GM23248 (cell line): ENCODE data around the gene CHST12. TPM values are rescaled to one million over a fixed set of nuclear protein-coding genes. Genes with fewer than 3 reads are reported as not detected.

Experiments
- DNase-seq: peaks from one replicate; pipeline ENCODE4 v3.0.0-alpha.2; 2015
- H2AFZ ChIP-seq: fragments of 200-600 bp; sonication (generic); 2 replicates; pipeline ENCODE4 v1.6.1; 2016; ENCODE audit warnings: antibody characterized with exemption
- H3F3A ChIP-seq: fragments of 200-600 bp; sonication (generic); 2 replicates; pipeline ENCODE4 v1.6.1; 2016; ENCODE audit warnings: mild to moderate bottlenecking, antibody characterized with exemption, mixed run types; ENCODE audit not compliant: insufficient read depth
- H3K27ac ChIP-seq: fragments of 200-600 bp; sonication (generic); 2 replicates; pipeline ENCODE4 v1.5.1; 2016; ENCODE audit warnings: mild to moderate bottlenecking
- H3K27me3 ChIP-seq: fragments of 200-600 bp; sonication (generic); replicated peaks from 2 replicates; pipeline ENCODE4 v1.6.1; 2016; ENCODE audit warnings: mild to moderate bottlenecking; ENCODE audit not compliant: insufficient read depth
- H3K36me3 ChIP-seq: fragments of 200-600 bp; sonication (generic); 2 replicates; pipeline ENCODE4 v1.6.1; 2016; ENCODE audit warnings: low read depth, mild to moderate bottlenecking
- H3K4me1 ChIP-seq: fragments of 200-600 bp; sonication (generic); 2 replicates; pipeline ENCODE4 v1.6.1; 2016; ENCODE audit warnings: mild to moderate bottlenecking; ENCODE audit not compliant: insufficient read depth
- H3K4me2 ChIP-seq: fragments of 200-600 bp; sonication (generic); one replicate; pipeline ENCODE4 v1.6.1; 2016; ENCODE audit warnings: mild to moderate bottlenecking; ENCODE audit not compliant: unreplicated experiment
- H3K4me3 ChIP-seq: fragments of 200-600 bp; sonication (generic); 2 replicates; pipeline ENCODE4 v1.5.1; 2016; ENCODE audit warnings: mild to moderate bottlenecking
- H3K79me2 ChIP-seq: fragments of 200-600 bp; sonication (generic); 2 replicates; pipeline ENCODE4 v1.6.1; 2016; ENCODE audit warnings: mild to moderate bottlenecking; ENCODE audit not compliant: insufficient read depth
- H3K9ac ChIP-seq: fragments of 200-600 bp; sonication (generic); 2 replicates; pipeline ENCODE4 v1.6.1; 2016; ENCODE audit warnings: mild to moderate bottlenecking
- H3K9me2 ChIP-seq: fragments of 200-600 bp; sonication (generic); 2 replicates; pipeline ENCODE4 v1.6.1; 2016; ENCODE audit warnings: mixed run types, mild to moderate bottlenecking, moderate library complexity; ENCODE audit not compliant: insufficient read depth
- H3K9me3 ChIP-seq: fragments of 200-600 bp; sonication (generic); one replicate; pipeline ENCODE4 v1.6.1; 2017; ENCODE audit warnings: low read depth
- H4K20me1 ChIP-seq: fragments of 200-600 bp; sonication (generic); 2 replicates; pipeline ENCODE4 v1.6.0; 2016; ENCODE audit not compliant: insufficient read depth
- EZH2 ChIP-seq: fragments of 200-600 bp; sonication (generic); IDR thresholded peaks from 2 replicates; pipeline ENCODE4 v1.6.1; 2018; ENCODE audit warnings: antibody characterized with exemption, mild to moderate bottlenecking; ENCODE audit not compliant: insufficient read depth, poor library complexity, severe bottlenecking
- EZH2phosphoT487 ChIP-seq: fragments of 200-600 bp; sonication (generic); IDR thresholded peaks from 2 replicates; pipeline ENCODE4 v1.6.1; 2018; ENCODE audit warnings: antibody characterized with exemption, moderate library complexity, mild to moderate bottlenecking, low read depth; ENCODE audit not compliant: insufficient read depth
- WGBS, 2 experiments: methylation state at CpG; one replicate each; pipeline ENCODE4 v1.1.6; 2015 to 2017; ENCODE audit warnings: low lambda C conversion rate in 2 of 2, low coverage in 1 of 2; ENCODE audit errors: missing lambda C conversion rate in 2 of 2; 5-methylcytosine and 5-hydroxymethylcytosine counted together
- in situ Hi-C: fragments of 300-500 bp; cut with MboI; formaldehyde crosslinking; loops from 2 replicates; pipeline ENCODE4 v1.15.0; 2020
- polyA plus RNA-seq: library from polyadenylated mRNA; unstranded; fragments of >200 nt; fragmentation: Nextera tagmentation; extraction: Ambion mirVana; gene quantifications from 2 replicates; pipeline ENCODE4 v1.2.1, GENCODE V29; 2016
- total RNA-seq: library from RNA; depleted of rRNA; stranded (reverse); fragments of >200 nt; shearing (Covaris generic); gene quantifications from 2 replicates; pipeline ENCODE4 v1.2.3, GENCODE V29; 2014

Gene CHST12
- total and polyA plus RNA-seq, 2 experiments from 2014 or later: 10.6 to 33.7 TPM

GRCh38 chr7:2405601-2406345 lies 2.4 kb downstream of the CHST12 start:
- no peak for DNase-seq
- Histone ChIP-seq H3K9me3 (no peaks in the 10 kb centered on the region), H3K36me3 (no peaks in the 10 kb centered on the region), H3F3A (peaks cover 6% of the 10 kb centered on the region; the same call in 1 of the 2 replicates), H3K79me2 (peaks cover 59% of the 10 kb centered on the region), H3K4me3 (no peak overlapping the region; the same call in 1 of the 2 replicates), H2AFZ (no peak overlapping the region), H3K9me2 (no peaks in the 10 kb centered on the region), H3K4me1 (peaks cover 9% of the 10 kb centered on the region; the same call in 1 of the 2 replicates), H3K9ac (no peak overlapping the region), H4K20me1 (no peaks in the 10 kb centered on the region), H3K4me2 (peak overlapping the region; percentile 22), H3K27ac (no peak overlapping the region), H3K27me3 (no peaks in the 10 kb centered on the region)
- in situ Hi-C loops: no loop called here
- TF ChIP-seq EZH2phosphoT487 (no peak), EZH2 (no peak)
- WGBS, 2 experiments: 73 to 75% methylated on average over 19 to 21 of the region's 21 CpGs

GRCh38 chr7:2409745-2410414 lies 6.5 kb downstream of the CHST12 start:
- Histone ChIP-seq H2AFZ (peak overlapping the region; percentile 42; the same call in 1 of the 2 replicates), H3F3A (peaks cover 19% of the 10 kb centered on the region), H3K79me2 (peaks cover 71% of the 10 kb centered on the region), H3K4me2 (no peak overlapping the region), H3K9me3 (no peaks in the 10 kb centered on the region), H3K9ac (no peak overlapping the region; the same call in 1 of the 2 replicates), H3K27me3 (no peaks in the 10 kb centered on the region), H4K20me1 (no peaks in the 10 kb centered on the region), H3K4me1 (peaks cover 31% of the 10 kb centered on the region), H3K4me3 (no peak overlapping the region), H3K36me3 (no peaks in the 10 kb centered on the region), H3K9me2 (no peaks in the 10 kb centered on the region), H3K27ac (0 out of 2 replicates have a peak overlapping the region, but pooled peaks have one; percentile 15)
- DNase-seq: peak; percentile 24
- WGBS, 2 experiments: 53 to 57% methylated on average over 15 of the region's 15 CpGs
- no peak for TF ChIP-seq EZH2phosphoT487
- no peak for TF ChIP-seq EZH2
- in situ Hi-C loops: no loop called here

- peaks cover 69% of the 10 kb centered on the region for H3K79me2 ChIP-seq
- no peaks in the 10 kb centered on the region for H4K20me1 ChIP-seq
- no peak for DNase-seq
- H3K27me3 ChIP-seq: no peaks in the 10 kb centered on the region
- H3K9me2 ChIP-seq: no peaks in the 10 kb centered on the region
- 100% methylated on average over 1 of the region's 1 CpG for WGBS, 2 experiments
- H3K9ac ChIP-seq: no peak overlapping the region
- no peak overlapping the region for H3K4me2 ChIP-seq
- H3K4me1 ChIP-seq: peaks cover 26% of the 10 kb centered on the region
- H3K36me3 ChIP-seq: no peaks in the 10 kb centered on the region
- no peaks in the 10 kb centered on the region for H3K9me3 ChIP-seq
- no peak overlapping the region for H2AFZ ChIP-seq
- H3K27ac ChIP-seq: no peak overlapping the region
- H3K4me3 ChIP-seq: no peak overlapping the region
- in situ Hi-C loops: no loop called here
- peaks cover 19% of the 10 kb centered on the region for H3F3A ChIP-seq
- no peak for TF ChIP-seq EZH2phosphoT487
- TF ChIP-seq EZH2: no peak
These were observed 7.6 kb downstream of the CHST12 start for GRCh38 chr7:2411049-2411448.

GRCh38 chr7:2411815-2412586 lies 8.6 kb downstream of the CHST12 start:
- H3K9me2 ChIP-seq: no peaks in the 10 kb centered on the region
- TF ChIP-seq EZH2phosphoT487 (no peak), EZH2 (no peak)
- H3K27me3 ChIP-seq: no peaks in the 10 kb centered on the region
- H3K36me3 ChIP-seq: no peaks in the 10 kb centered on the region
- H3K9me3 ChIP-seq: no peaks in the 10 kb centered on the region
- H4K20me1 ChIP-seq: no peaks in the 10 kb centered on the region
- no peak overlapping the region for H2AFZ ChIP-seq
- peaks cover 26% of the 10 kb centered on the region for H3K4me1 ChIP-seq
- 62 to 64% methylated on average over 12 of the region's 12 CpGs for WGBS, 2 experiments
- no peak overlapping the region for H3K4me3 ChIP-seq
- in situ Hi-C loops: no loop called here
- no peak overlapping the region for H3K4me2 ChIP-seq
- DNase-seq: no peak
- peaks cover 72% of the 10 kb centered on the region for H3K79me2 ChIP-seq
- H3K9ac ChIP-seq: no peak overlapping the region
- no peak overlapping the region for H3K27ac ChIP-seq
- H3F3A ChIP-seq: peaks cover 19% of the 10 kb centered on the region
